HepG2 (cell line): ENCODE data around the gene HMGN4. TPM values are rescaled to one million over a fixed set of nuclear protein-coding genes. Genes with fewer than 3 reads are reported as not detected.

Experiments used
- AGO1 ChIP-seq: fragments of 200-400 bp; formaldehyde crosslinking; IDR thresholded peaks from 2 replicates; pipeline ENCODE4 v1.6.1; 2017; ENCODE audit warnings: mild to moderate bottlenecking, low read depth, low read length, moderate library complexity; ENCODE audit not compliant: poor library complexity, severe bottlenecking
- BORCS8-MEF2B ChIP-seq: sonication (generic); formaldehyde crosslinking; IDR thresholded peaks from 2 replicates; pipeline ENCODE4 v1.8.0; 2022; ENCODE audit warnings: mild to moderate bottlenecking, missing genetic modification reagents
- CEBPG ChIP-seq: IDR thresholded peaks from 2 replicates; pipeline ENCODE4 v1.6.1; 2016
- CHCHD3 ChIP-seq: sonication (generic); formaldehyde crosslinking; IDR thresholded peaks from 2 replicates; pipeline ENCODE4 v1.8.0; 2022; ENCODE audit warnings: mild to moderate bottlenecking, missing genetic modification reagents, moderate library complexity
- GMEB2 ChIP-seq: IDR thresholded peaks from 2 replicates; pipeline ENCODE4 v1.6.1; 2016; ENCODE audit warnings: missing biosample characterization, missing genetic modification reagents, low read depth
- HINFP ChIP-seq: sonication (generic); formaldehyde crosslinking; IDR thresholded peaks from 2 replicates; pipeline ENCODE4 v1.4.0; 2020; ENCODE audit warnings: low read depth, mild to moderate bottlenecking, missing genetic modification reagents
- ISL2 ChIP-seq: sonication (generic); formaldehyde crosslinking; IDR thresholded peaks from 2 replicates; pipeline ENCODE4 v1.5.0; 2020; ENCODE audit warnings: missing genetic modification reagents
- KMT2A ChIP-seq: sonication (generic); formaldehyde crosslinking; IDR thresholded peaks from 2 replicates; pipeline ENCODE4 v1.4.0; 2020; ENCODE audit warnings: missing genetic modification reagents
- MAF1 ChIP-seq: sonication (generic); formaldehyde crosslinking; IDR thresholded peaks from 2 replicates; pipeline ENCODE4 v1.5.0; 2020; ENCODE audit warnings: missing genetic modification reagents, borderline replicate concordance
- NFIC ChIP-seq: IDR thresholded peaks from 2 replicates; pipeline ENCODE4 v1.6.1; 2012; ENCODE audit warnings: mild to moderate bottlenecking, low read length, inconsistent platforms
- NR2C2 ChIP-seq: sonication (generic); formaldehyde crosslinking; IDR thresholded peaks from 2 replicates; pipeline ENCODE4 v1.4.0; 2020; ENCODE audit warnings: missing genetic modification reagents, mild to moderate bottlenecking, moderate library complexity, borderline replicate concordance
- RBM22 ChIP-seq: fragments of 200-400 bp; formaldehyde crosslinking; optimal IDR thresholded peaks from 2 replicates; pipeline ENCODE3; 2017; ENCODE audit warnings: mild to moderate bottlenecking, low read length, moderate library complexity
- SIN3B ChIP-seq: fragments of 150-350 bp; IDR thresholded peaks from 2 replicates; pipeline ENCODE4 v1.6.1; 2014; ENCODE audit warnings: low read length
- ZBED4 ChIP-seq: sonication (generic); formaldehyde crosslinking; IDR thresholded peaks from 2 replicates; pipeline ENCODE4 v1.4.0; 2020; ENCODE audit warnings: missing genetic modification reagents, borderline replicate concordance
- ZBTB46 ChIP-seq: sonication (generic); formaldehyde crosslinking; IDR thresholded peaks from 2 replicates; pipeline ENCODE4 v1.4.0; 2020; ENCODE audit warnings: mild to moderate bottlenecking, missing genetic modification reagents, borderline replicate concordance
- ZNF230 ChIP-seq: sonication (generic); formaldehyde crosslinking; IDR thresholded peaks from 2 replicates; pipeline ENCODE4 v1.4.0; 2020; ENCODE audit warnings: mild to moderate bottlenecking, missing genetic modification reagents
- ZNF34 ChIP-seq: sonication (generic); formaldehyde crosslinking; IDR thresholded peaks from 2 replicates; pipeline ENCODE4 v1.4.0; 2020; ENCODE audit warnings: mild to moderate bottlenecking, missing genetic modification reagents, borderline replicate concordance
- ZNF567 ChIP-seq: sonication (generic); formaldehyde crosslinking; IDR thresholded peaks from 2 replicates; pipeline ENCODE4 v1.8.1; 2023; ENCODE audit warnings: mild to moderate bottlenecking, missing genetic modification reagents, borderline replicate concordance
- ZNF614 ChIP-seq: IDR thresholded peaks from 2 replicates; pipeline ENCODE4 v1.6.1; 2018; ENCODE audit warnings: missing biosample characterization, missing genetic modification reagents, inconsistent platforms, borderline replicate concordance
- ZNF737 ChIP-seq: sonication (generic); formaldehyde crosslinking; IDR thresholded peaks from 2 replicates; pipeline ENCODE4 v1.5.0; 2020; ENCODE audit warnings: missing genetic modification reagents, mild to moderate bottlenecking, borderline replicate concordance
- polyA plus RNA-seq, 8 experiments: library from polyadenylated mRNA; depleted of rRNA in 3 of 8; stranded (reverse) in 7 of 8; unstranded in 1 of 8; fragments of >200 nt; fragmentation: Illumina TruSeq in 4 of 8; extraction: Trizol in 4 of 8; gene quantifications; 2 replicates each; pipeline versions ENCODE4 v1.2.1 to v1.2.3, GENCODE V29; 2011 to 2016; ENCODE audit warnings: low read depth in 4 of 8, missing spikeins in 1 of 8, mixed read lengths in 1 of 8; ENCODE audit not compliant: insufficient read depth in 1 of 8
- total RNA-seq, 5 experiments: library from RNA; depleted of rRNA; stranded (reverse); fragments of >200 nt; fragmentation: Illumina TruSeq; extraction: Trizol; gene quantifications; 2 replicates each; pipeline ENCODE4 v1.2.3, GENCODE V29; 2016; ENCODE audit warnings: low read depth in 1 of 5

HMGN4 gene
- total and polyA plus RNA-seq, 2 of the 13 experiments (the other 11 are each of a cell fraction or from before 2014, with no cell fraction given), result 39.9 to 52.1 TPM

GRCh38 chr6:26553635-26554446 is 15.7 kb downstream of the HMGN4 start (continued):
- TF ChIP-seq BORCS8-MEF2B (CRISPR knock-in tag) (0 out of 2 replicates have a peak, but pooled peaks have one; percentile 14), ZBED4 (CRISPR knock-in tag) (peak; percentile 65; the same call in 1 of the 2 replicates), ZNF567 (CRISPR knock-in tag) (no peak; the same call in 1 of the 2 replicates), ZBTB46 (no peak), NR2C2 (CRISPR knock-in tag) (no peak), MAF1 (CRISPR knock-in tag) (peak; percentile 99), ZNF34 (CRISPR knock-in tag) (0 out of 2 replicates have a peak, but pooled peaks have one; percentile 43), ZNF614 (CRISPR knock-in tag) (0 out of 2 replicates have a peak, but pooled peaks have one; percentile 38), ZNF737 (CRISPR knock-in tag) (no peak), AGO1 (no peak), GMEB2 (no peak), SIN3B (no peak; the same call in 1 of the 2 replicates), NFIC (peak; percentile 59; the same call in 1 of the 2 replicates), CEBPG (CRISPR knock-in tag) (peak; percentile 14; the same call in 1 of the 2 replicates), ZNF230 (CRISPR knock-in tag) (0 out of 2 replicates have a peak, but pooled peaks have one; percentile 88), KMT2A (CRISPR knock-in tag) (no peak; the same call in 1 of the 2 replicates), HINFP (CRISPR knock-in tag) (0 out of 2 replicates have a peak, but pooled peaks have one; percentile 35), ISL2 (CRISPR knock-in tag) (peak; percentile 70), RBM22 (peak; percentile 97), CHCHD3 (CRISPR knock-in tag) (no peak)
